HCT116 (cell line): ENCODE results near the gene GNAT2. TPM values are rescaled to one million over a fixed set of nuclear protein-coding genes. Genes with fewer than 3 reads are reported as not detected.

Experiments used
- ATAC-seq: fragments of 200-7000 bp; cut with Tn5 transposase; 2 replicates; pipeline ENCODE4 v1.9.1; 2020; ENCODE audit warnings: mild to moderate bottlenecking, moderate library complexity
- BruUV-seq: library from RNA; stranded (reverse); fragments of 400-500 nt; replicated peaks from 2 replicates; lab custom pipeline; 2021; lab: Mats Ljungman, UMichigan
- CTCF ChIA-PET: fragments of 300-600 bp; sonication (Branson Sonifier 250); formaldehyde crosslinking; loops from one replicate; lab custom pipeline; 2021; ENCODE audit warnings: antibody characterized with exemption; lab: Charles Lee
- POLR2A ChIA-PET: fragments of 300-600, 350-600 bp; sonication (Branson Sonifier 250); formaldehyde crosslinking; loops from one replicate; lab custom pipeline; 2021; ENCODE audit warnings: antibody characterized with exemption; lab: Charles Lee
- RAD21 ChIA-PET, 2 experiments: fragments of 300-600 bp; sonication (Branson Sonifier 250); formaldehyde crosslinking; loops; one replicate each; lab custom pipeline; 2023; ENCODE audit warnings: low total read pairs in 2 of 2; ENCODE audit not compliant: uncharacterized antibody in 2 of 2, unreplicated experiment in 2 of 2, low non-redundant PET in 1 of 2; lab: Charles Lee
- DNase-seq: peaks from one replicate; pipeline ENCODE4 v3.0.0-alpha.2; 2010; ENCODE audit warnings: low read depth, low spot score
- H2AFZ ChIP-seq: fragments of 200-600 bp; shearing (Covaris generic), sonication (generic); 2 replicates; pipeline ENCODE4 v1.6.1; 2017; ENCODE audit warnings: low read depth, mixed run types, mixed read lengths, antibody characterized with exemption, low read length; ENCODE audit not compliant: poor library complexity, severe bottlenecking
- H3K27ac ChIP-seq: 2 replicates; pipeline ENCODE4 v1.5.1; 2012; ENCODE audit warnings: low read depth, low read length
- H3K27me3 ChIP-seq: fragments of 200-600 bp; sonication (generic); 2 replicates; pipeline ENCODE4 v1.6.1; 2016; ENCODE audit warnings: mixed run types, low read length, mixed read lengths; ENCODE audit not compliant: insufficient read depth
- H3K36me3 ChIP-seq, 2 experiments: fragments of 200-500 bp in 1 of 2; fragments of 200-600 bp in 1 of 2; sonication (Bioruptor generic) in 1 of 2; sonication (generic) in 1 of 2; 2 replicates each; pipeline versions ENCODE4 v1.5.1 to v1.6.1; 2014 to 2016; ENCODE audit warnings: low read length in 2 of 2, inconsistent platforms in 1 of 2, mixed read lengths in 1 of 2, mixed run types in 1 of 2; ENCODE audit not compliant: insufficient read depth in 2 of 2, control insufficient read depth in 1 of 2
- H3K4me1 ChIP-seq, 2 experiments: fragments of 200-600 bp in 1 of 2; sonication (generic) in 1 of 2; 2 replicates each; pipeline versions ENCODE4 v1.5.1 to v1.6.1; 2012 to 2017; ENCODE audit warnings: low read length in 2 of 2, inconsistent platforms in 1 of 2, mild to moderate bottlenecking in 1 of 2, mixed read lengths in 1 of 2, mixed run types in 1 of 2, moderate library complexity in 1 of 2; ENCODE audit not compliant: insufficient read depth in 2 of 2, control insufficient read depth in 1 of 2
- H3K4me2 ChIP-seq: fragments of 200-600 bp; sonication (generic); 2 replicates; pipeline ENCODE4 v1.6.1; 2017; ENCODE audit warnings: mixed run types, low read length, mixed read lengths
- H3K4me3 ChIP-seq, 2 experiments: fragments of 200-600 bp in 1 of 2; sonication (generic) in 1 of 2; replicated peaks in 1 of 2; 2 replicates each; pipeline ENCODE4 v1.5.1; 2011 to 2016; ENCODE audit warnings: low read length in 2 of 2, control low read depth in 1 of 2, low read depth in 1 of 2, mild to moderate bottlenecking in 1 of 2, mixed read lengths in 1 of 2, mixed run types in 1 of 2
- H3K79me2 ChIP-seq: fragments of 200-600 bp; sonication (generic); 2 replicates; pipeline ENCODE4 v1.6.1; 2017; ENCODE audit warnings: mild to moderate bottlenecking, mixed run types, low read length, moderate library complexity, mixed read lengths; ENCODE audit not compliant: insufficient read depth
- H3K9ac ChIP-seq: fragments of 200-600 bp; sonication (generic); 2 replicates; pipeline ENCODE4 v1.6.1; 2016; ENCODE audit warnings: low read length, mixed read lengths
- H3K9me2 ChIP-seq: fragments of 200-600 bp; sonication (generic), shearing (Covaris generic); 2 replicates; pipeline ENCODE4 v1.6.1; 2017; ENCODE audit warnings: mixed run types, mild to moderate bottlenecking, moderate library complexity; ENCODE audit not compliant: insufficient read depth
- H3K9me3 ChIP-seq, 2 experiments: fragments of 200-500 bp in 1 of 2; fragments of 200-600 bp in 1 of 2; sonication (Bioruptor generic) in 1 of 2; sonication (generic) in 1 of 2; 2 replicates each; pipeline ENCODE4 v1.6.1; 2014 to 2017; ENCODE audit warnings: low read length in 2 of 2, mixed read lengths in 2 of 2, inconsistent platforms in 1 of 2, low read depth in 1 of 2, mild to moderate bottlenecking in 1 of 2, mixed run types in 1 of 2, moderate library complexity in 1 of 2; ENCODE audit not compliant: control insufficient read depth in 1 of 2, insufficient read depth in 1 of 2
- H4K20me1 ChIP-seq: fragments of 200-600 bp; sonication (generic), shearing (Covaris generic); 2 replicates; pipeline ENCODE4 v1.6.1; 2017; ENCODE audit warnings: mixed run types, mild to moderate bottlenecking, moderate library complexity; ENCODE audit not compliant: insufficient read depth
- CBX3 ChIP-seq: IDR thresholded peaks from 2 replicates; pipeline ENCODE4 v1.6.1; 2012; ENCODE audit warnings: low read depth
- CEBPB ChIP-seq: IDR thresholded peaks from 2 replicates; pipeline ENCODE4 v1.6.1; 2012; ENCODE audit warnings: low read depth
- EZH2 ChIP-seq: fragments of 200-600 bp; sonication (generic); IDR thresholded peaks from 2 replicates; pipeline ENCODE4 v1.6.1; 2017; ENCODE audit warnings: antibody characterized with exemption, mixed run types
- EZH2phosphoT487 ChIP-seq: fragments of 200-600 bp; IDR thresholded peaks from 2 replicates; pipeline ENCODE4 v1.6.1; 2018; ENCODE audit warnings: antibody characterized with exemption, borderline replicate concordance
- FOSL1 ChIP-seq: IDR thresholded peaks from 2 replicates; pipeline ENCODE4 v1.6.1; 2012; ENCODE audit warnings: low read depth
- JUND ChIP-seq: IDR thresholded peaks from 2 replicates; pipeline ENCODE4 v1.6.1; 2012
- MAX ChIP-seq: IDR thresholded peaks from 2 replicates; pipeline ENCODE4 v1.6.1; 2012
- POLR2A ChIP-seq: IDR thresholded peaks from 2 replicates; pipeline ENCODE4 v1.7.0; 2011; ENCODE audit warnings: borderline replicate concordance; ENCODE audit not compliant: insufficient read depth, insufficient read length; ENCODE audit errors: extremely low read depth
- RAD21 ChIP-seq: IDR thresholded peaks from 2 replicates; pipeline ENCODE4 v1.6.1; 2012; ENCODE audit warnings: low read depth, mild to moderate bottlenecking
- REST ChIP-seq: IDR thresholded peaks from 2 replicates; pipeline ENCODE4 v1.6.1; 2012; ENCODE audit warnings: low read depth
- SIN3A ChIP-seq: IDR thresholded peaks from 2 replicates; pipeline ENCODE4 v1.6.1; 2012; ENCODE audit warnings: low read depth
- SRF ChIP-seq: IDR thresholded peaks from 2 replicates; pipeline ENCODE4 v1.6.1; 2012; ENCODE audit warnings: low read depth
- TCF7L2 ChIP-seq: IDR thresholded peaks from 2 replicates; pipeline ENCODE4 v1.7.0; 2011; ENCODE audit warnings: borderline replicate concordance, inconsistent platforms; ENCODE audit not compliant: insufficient read depth, insufficient read length; ENCODE audit errors: extremely low read depth
- YY1 ChIP-seq: IDR thresholded peaks from 2 replicates; pipeline ENCODE4 v1.6.1; 2011; ENCODE audit warnings: low read length, low read depth, moderate library complexity, mild to moderate bottlenecking; ENCODE audit not compliant: insufficient replicate concordance; ENCODE audit errors: extremely low read depth
- ZNF274 ChIP-seq: fragments of 200-500 bp; sonication (Bioruptor generic); IDR thresholded peaks from 2 replicates; pipeline ENCODE4 v1.6.1; 2014; ENCODE audit warnings: mild to moderate bottlenecking, low read depth, low read length, inconsistent platforms
- intact Hi-C: fragments of 100-400 bp; cut with micrococcal nuclease; formaldehyde crosslinking; loops from 2 replicates; pipeline ENCODE4 v1.10.0; 2022
- total RNA-seq: library from RNA; stranded (reverse); gene quantifications from one replicate; pipeline ENCODE4 v1.2.1, GENCODE V29; 2021; ENCODE audit not compliant: unreplicated experiment

The GNAT2 gene
- total RNA-seq, 1 experiment from 2014 or later = 0.76 TPM

DNA sequence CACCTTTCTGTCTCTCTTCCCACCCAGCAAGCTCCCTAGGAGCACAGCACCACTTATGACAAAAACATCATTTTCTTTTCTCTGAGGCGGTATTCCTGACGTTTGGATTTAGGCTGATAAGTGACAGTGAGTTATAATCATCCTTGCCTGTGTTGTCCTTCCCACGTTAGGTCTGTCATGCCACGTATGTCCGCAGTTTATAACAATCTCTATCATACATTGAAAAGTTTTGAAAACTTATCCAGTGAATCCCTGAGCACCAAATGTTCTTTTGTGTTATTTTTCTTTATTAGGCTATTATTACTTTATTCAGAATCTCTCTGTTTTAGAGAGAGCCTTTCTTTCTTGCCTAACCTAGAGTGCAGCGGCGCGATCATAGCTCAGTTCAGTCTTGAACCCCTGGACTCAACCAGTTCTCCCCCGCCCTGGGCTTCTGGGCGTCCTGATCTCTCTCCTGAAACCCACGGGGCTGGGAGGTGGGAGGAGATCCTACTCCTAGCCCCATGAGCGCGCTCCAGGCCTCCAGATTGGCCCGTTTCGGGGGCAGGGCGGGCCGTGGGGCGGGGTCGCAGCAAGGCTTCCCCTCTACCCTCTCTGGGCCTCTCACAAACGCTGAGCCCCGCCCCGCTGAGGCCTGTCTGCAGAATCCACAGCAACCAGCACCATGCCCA, 48.2 kb upstream of the GNAT2 start, which contains the start of gene GSTM2:
GSTM2 (plus strand) TSS at position 606 of the 671 bp plus-strand sequence; CDS start at position 665, 59 bp downstream.
- Histone ChIP-seq H3K9me2 (no peaks in the 10 kb centered on the region), H3K36me3 (no peaks in the 10 kb centered on the region), H4K20me1 (no peaks in the 10 kb centered on the region), H3K27ac (no peak within 1 kb of the TSS), H3K9ac (no peak within 1 kb of the TSS), H3K9me3 (no peaks in the 10 kb centered on the region), H3K27me3 (no peaks in the 10 kb centered on the region), H2AFZ (no peak within 1 kb of the TSS), H3K4me1 (peaks cover 0 to 4% of the 10 kb centered on the region in 2 experiments; a peak in 1 of 4 replicates), H3K4me3 (no peak within 1 kb of the TSS), H3K79me2 (no peaks in the 10 kb centered on the region), H3K4me2 (no peak within 1 kb of the TSS)
- DNase-seq (no peak), ATAC-seq (peak; percentile 74)
- ChIA-PET CTCF (no interaction called here), POLR2A (no interaction called here), RAD21 (no interaction called here)
- intact Hi-C loops = no loop called here
- no TSS peak for BruUV-seq
- TF ChIP-seq YY1 = no peak

DNA sequence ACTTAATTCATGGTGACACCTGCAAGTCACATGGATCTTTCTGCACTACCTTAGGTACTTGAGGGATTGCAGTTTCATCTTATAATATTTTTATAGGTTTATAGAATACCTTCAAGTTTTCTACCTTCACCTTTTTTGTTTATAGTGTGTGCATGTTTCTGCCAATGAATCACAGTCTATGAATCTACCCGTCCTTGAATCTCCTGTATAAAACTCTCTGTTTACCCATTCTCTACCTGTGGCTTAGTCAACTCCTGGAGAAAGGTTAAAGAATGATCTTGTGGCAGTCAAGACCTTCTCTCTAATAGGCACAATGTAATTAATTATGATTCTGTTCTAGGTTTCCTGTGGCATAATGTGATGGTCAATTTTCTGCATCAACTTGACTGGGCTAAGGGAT, 45.3 kb upstream of the GNAT2 start:
- Histone ChIP-seq H4K20me1 (no peaks in the 10 kb centered on the region), H3K9me3 (no peaks in the 10 kb centered on the region), H3K27ac (no peak overlapping the region), H3K4me1 (peaks cover 0 to 4% of the 10 kb centered on the region in 2 experiments; a peak in 1 of 4 replicates), H3K4me3 (no peak overlapping the region), H3K36me3 (no peaks in the 10 kb centered on the region), H3K79me2 (no peaks in the 10 kb centered on the region), H2AFZ (no peak overlapping the region), H3K9ac (no peak overlapping the region), H3K9me2 (no peaks in the 10 kb centered on the region), H3K27me3 (no peaks in the 10 kb centered on the region), H3K4me2 (no peak overlapping the region)
- no TSS peak for BruUV-seq
- ChIA-PET POLR2A (no interaction called here), RAD21 (no interaction called here), CTCF (no interaction called here)
- ATAC-seq (no peak), DNase-seq (no peak)
- intact Hi-C loops = no loop called here
- TF ChIP-seq FOSL1 = no peak
- no peak for TF ChIP-seq MAX
- TF ChIP-seq POLR2A = no peak
- no peak for TF ChIP-seq SRF
- no peak for TF ChIP-seq SIN3A
- no peak for TF ChIP-seq RAD21
- TF ChIP-seq EZH2phosphoT487 = no peak
- TF ChIP-seq TCF7L2 = no peak
- no peak for TF ChIP-seq ZNF274
- TF ChIP-seq REST = no peak
- no peak for TF ChIP-seq EZH2
- TF ChIP-seq CBX3 = no peak
- no peak for TF ChIP-seq CEBPB
- no peak for TF ChIP-seq JUND
